SH-SY5Y (cell line): ENCODE results near the gene CDH1.

ENCODE experiments used
- GATA2 ChIP-seq: IDR thresholded peaks from 2 replicates; pipeline ENCODE4 v1.6.1; 2011; ENCODE audit warnings: mild to moderate bottlenecking, low read depth, low read length
- GATA3 ChIP-seq: IDR thresholded peaks from 2 replicates; pipeline ENCODE4 v1.6.1; 2011; ENCODE audit warnings: low read depth, mild to moderate bottlenecking, low read length, moderate library complexity

Gene CDH1

DNA sequence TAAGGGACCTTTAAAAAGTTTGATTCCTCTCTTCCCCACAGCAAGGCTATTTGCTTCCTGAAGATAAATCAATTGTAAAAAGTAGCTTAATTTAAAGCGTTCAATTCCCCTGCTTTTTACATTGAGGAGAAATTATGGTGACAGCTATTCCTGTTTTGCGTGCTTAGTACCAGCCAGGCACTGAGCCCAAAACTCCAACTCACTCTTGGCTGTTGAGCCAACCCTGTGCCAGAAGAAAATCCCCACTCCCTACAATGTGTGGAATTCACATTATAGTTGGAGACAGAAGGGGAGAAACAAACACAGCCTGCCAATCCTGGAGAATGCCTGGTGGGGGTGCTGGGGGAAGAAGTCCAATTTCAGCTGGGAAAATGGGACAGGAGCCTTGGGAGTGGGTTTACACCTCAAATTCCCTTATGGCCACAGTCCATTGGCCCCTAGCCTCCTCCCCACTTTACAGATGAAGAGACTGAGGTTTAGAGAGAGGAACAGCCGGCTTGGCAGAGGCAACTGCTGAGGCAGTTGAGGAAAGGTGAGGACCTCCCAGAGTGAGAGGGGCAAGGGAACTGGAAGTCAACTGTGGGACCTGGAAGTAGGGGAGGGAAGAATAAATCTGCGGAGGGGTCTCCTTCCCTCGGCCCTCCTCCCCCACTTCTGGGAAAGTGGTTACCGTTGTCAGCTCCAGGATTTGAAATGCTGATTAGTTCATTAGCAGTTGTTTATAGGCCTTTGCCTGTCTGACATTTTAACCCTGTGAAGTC, 26.1 kb downstream of the CDH1 start:
- TF ChIP-seq GATA2 = no peak
- TF ChIP-seq GATA3 = no peak

DNA sequence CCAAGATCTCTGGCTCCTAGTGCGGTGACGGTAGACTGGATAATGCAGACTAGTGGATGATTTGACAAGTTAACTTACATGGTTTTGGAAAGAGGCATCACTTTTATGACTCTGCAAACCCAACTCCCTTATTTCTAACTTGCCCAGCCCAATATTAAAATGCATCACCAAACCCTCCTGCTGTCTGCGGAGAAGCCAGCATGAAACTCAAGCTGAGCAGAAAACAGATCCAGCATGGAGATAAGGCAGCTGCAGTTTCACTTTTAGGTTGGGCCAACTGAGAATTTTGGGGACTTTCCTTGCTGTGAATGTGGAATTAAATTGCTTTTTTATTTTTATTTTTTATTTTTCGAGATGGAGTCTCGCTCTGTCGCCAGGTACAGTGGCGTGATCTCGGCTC, 27.8 kb downstream of the CDH1 start:
- peak; percentile 42; the same call in 1 of the 2 replicates for TF ChIP-seq GATA3
- TF ChIP-seq GATA2 = peak; percentile 78

- TF ChIP-seq GATA2 = no peak
- TF ChIP-seq GATA3 = no peak
Measured at GRCh38 chr16:68767581-68767980, 30.5 kb downstream of the CDH1 start.

DNA sequence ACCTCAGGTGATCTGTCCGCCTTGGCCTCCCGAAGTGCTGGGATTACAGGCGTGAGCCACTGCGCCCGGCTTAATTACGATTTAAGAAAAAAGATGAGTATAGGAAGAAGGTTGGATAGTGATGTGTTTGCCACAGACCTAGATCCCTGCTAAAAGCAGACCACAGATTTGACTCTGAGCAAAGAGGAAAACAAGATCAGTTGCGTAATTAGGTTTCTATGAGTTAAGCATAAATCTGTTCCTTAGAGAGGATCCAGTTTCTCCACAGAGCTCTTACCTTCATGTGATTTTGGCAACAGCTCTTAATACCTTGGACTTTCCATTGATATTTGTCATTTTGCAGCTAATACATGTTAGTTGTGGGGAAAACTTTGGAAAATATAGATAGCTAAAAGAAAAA, 31.1 kb downstream of the CDH1 start:
- TF ChIP-seq GATA3 = no peak

DNA sequence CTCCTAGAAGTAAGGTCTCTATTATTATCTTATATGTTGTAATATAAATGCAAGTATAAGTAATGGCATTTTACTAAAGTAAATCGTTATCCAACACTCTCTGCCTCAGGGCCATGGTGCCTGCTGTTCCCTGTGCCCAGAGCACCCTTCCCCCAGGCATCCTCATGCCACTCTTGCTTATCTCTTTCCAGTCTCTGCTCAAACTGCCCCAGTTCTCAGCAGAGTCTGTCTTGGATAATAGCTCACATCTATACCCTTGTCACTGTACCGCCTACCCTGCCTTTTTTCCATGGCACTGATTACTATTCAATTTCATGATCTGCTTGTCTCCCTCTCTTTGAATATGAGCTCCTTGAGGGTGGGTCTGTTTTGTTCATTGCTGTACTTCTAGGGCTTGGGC, 31.7 kb downstream of the CDH1 start:
- TF ChIP-seq GATA2 = peak; percentile 42; the same call in 1 of the 2 replicates
- TF ChIP-seq GATA3 = no peak

GRCh38 chr16:68770671-68771070, 33.6 kb downstream of the CDH1 start:
- no peak for TF ChIP-seq GATA3
- peak; percentile 94 for TF ChIP-seq GATA2

DNA sequence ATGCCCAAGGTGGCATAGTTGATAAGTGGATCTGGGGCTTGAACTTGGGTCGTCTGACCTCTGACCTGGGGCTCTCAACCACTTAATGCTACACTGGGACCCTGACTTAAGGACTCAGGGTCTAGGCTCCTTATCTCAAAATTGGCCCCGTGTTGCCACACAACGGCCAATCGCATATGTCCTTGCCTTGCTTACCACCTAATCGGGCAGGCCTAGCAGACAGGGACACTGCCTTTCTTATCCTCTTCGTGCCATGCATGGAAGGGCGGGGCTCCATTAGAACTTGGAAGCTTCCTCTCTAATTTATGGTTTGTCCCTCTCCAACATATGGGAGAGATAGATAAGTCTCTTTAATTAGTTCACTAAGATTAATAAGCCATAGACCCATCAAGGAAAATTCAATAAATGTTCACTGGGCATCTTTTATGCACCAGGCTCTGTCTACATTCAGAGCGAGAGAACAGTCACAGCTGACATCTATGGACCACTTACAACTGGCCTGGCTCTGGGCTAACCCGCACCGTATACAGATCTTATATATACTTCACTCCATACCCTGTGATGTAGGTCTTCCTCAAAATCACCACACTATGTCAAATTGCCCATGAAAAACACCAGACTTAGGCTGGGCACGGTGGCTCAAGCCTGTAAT, 35.1 kb downstream of the CDH1 start:
- no peak for TF ChIP-seq GATA3
- peak; percentile 33; the same call in 1 of the 2 replicates for TF ChIP-seq GATA2

- no peak for TF ChIP-seq GATA2
- TF ChIP-seq GATA3 = no peak
Measured at GRCh38 chr16:68772871-68773270, 35.8 kb downstream of the CDH1 start.

- TF ChIP-seq GATA2 = no peak
Measured at GRCh38 chr16:68774982-68775634, 38.0 kb downstream of the CDH1 start.

- no peak for TF ChIP-seq GATA2
- no peak for TF ChIP-seq GATA3
Measured at GRCh38 chr16:68776821-68777485, 39.9 kb downstream of the CDH1 start.

- TF ChIP-seq GATA3 (no peak), GATA2 (no peak)
Measured at GRCh38 chr16:68778551-68779231, 41.6 kb downstream of the CDH1 start.

GRCh38 chr16:68779891-68780290, 42.8 kb downstream of the CDH1 start:
- no peak for TF ChIP-seq GATA3
- no peak for TF ChIP-seq GATA2

- TF ChIP-seq GATA3 (no peak), GATA2 (no peak)
Measured at GRCh38 chr16:68781784-68782183, 44.7 kb downstream of the CDH1 start.

DNA sequence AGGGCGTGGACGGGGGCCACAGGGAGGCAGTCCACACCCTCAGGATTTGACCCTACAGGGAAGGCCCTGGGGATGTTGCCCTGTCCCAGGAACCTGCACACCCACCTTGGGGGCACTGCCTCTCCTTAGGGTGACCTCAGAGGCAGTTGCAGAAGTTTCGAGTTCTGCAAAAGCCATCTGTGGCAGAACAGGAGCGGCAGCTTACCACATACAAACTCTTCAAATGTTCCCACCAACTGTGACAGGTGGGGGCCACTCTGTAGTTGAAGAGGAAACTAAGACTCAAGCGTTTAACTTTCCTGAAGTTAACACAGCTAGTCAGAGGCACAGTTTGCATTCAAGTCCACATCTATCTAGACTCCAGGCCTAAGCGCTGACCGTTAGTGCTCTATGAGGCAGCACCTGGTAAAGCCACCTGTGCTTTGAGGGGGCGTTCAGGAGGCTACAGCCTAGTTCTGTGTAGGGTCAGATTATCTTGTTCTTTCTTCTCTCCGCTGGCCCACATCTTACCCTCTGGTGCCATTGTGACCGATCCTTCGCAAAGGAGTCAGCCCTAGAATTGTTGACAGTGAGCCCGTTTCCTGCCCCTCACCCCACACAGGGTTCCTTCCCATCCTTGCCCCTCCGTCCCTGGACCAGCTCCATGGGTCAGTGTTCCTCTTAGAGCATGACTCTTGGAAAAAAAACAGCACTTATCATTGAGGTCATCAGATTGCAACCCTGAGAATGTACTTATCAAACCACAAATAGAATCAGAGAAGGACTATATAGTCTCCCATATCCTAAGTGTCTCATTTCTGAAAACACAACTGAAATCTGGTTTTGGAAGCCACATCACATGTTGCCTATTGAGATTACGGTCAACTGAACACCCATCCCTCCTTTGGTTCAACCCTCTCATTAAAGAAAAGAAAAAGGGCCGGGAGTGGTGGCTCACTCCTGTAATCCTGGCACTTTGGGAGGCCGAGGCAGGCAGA, 45.4 kb downstream of the CDH1 start:
- TF ChIP-seq GATA2 (no peak), GATA3 (no peak)
